Ovary (tissue), 3 donors: ENCODE results near the gene COA3.

Source experiments
- POLR2A ChIP-seq: fragments of 450-650 bp; IDR thresholded peaks from one replicate; pipeline ENCODE4 v1.6.1; 2017; ENCODE audit warnings: antibody characterized with exemption, mild to moderate bottlenecking, moderate library complexity
- TF ChIP-seq, protein P1 (sequence below), 3 donors: fragments of 450-650 bp in 2 of 3; fragments of 200-600 bp in 1 of 3; IDR thresholded peaks; one replicate each; pipeline versions ENCODE4 v1.5.1 to v1.8.0; 2016 to 2022; ENCODE audit warnings: antibody characterized with exemption in 3 of 3, mild to moderate bottlenecking in 1 of 3
- donor health status: DM: no; HTN: no; CAD: no.

DNA sequence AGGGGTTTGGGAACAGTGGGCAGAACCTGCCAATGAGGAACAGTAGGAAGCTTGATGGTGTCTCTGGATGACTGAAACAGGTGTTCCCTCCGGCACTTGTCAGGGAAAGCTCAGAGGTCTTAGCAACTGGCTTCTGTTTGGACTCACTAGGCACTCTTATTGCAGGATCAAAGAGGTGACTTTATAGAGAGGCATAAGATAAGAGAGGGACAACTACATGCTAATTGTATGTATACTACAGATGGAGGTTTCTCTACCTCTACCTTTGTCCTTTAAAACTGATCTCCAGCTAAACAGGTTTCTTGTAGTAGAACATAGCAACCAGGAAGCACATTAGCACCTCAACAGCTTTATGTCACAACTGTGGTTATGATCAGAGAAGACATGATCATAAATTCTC lies 7.7 kb upstream of the COA3 start:
- TF ChIP-seq, protein P1, sequence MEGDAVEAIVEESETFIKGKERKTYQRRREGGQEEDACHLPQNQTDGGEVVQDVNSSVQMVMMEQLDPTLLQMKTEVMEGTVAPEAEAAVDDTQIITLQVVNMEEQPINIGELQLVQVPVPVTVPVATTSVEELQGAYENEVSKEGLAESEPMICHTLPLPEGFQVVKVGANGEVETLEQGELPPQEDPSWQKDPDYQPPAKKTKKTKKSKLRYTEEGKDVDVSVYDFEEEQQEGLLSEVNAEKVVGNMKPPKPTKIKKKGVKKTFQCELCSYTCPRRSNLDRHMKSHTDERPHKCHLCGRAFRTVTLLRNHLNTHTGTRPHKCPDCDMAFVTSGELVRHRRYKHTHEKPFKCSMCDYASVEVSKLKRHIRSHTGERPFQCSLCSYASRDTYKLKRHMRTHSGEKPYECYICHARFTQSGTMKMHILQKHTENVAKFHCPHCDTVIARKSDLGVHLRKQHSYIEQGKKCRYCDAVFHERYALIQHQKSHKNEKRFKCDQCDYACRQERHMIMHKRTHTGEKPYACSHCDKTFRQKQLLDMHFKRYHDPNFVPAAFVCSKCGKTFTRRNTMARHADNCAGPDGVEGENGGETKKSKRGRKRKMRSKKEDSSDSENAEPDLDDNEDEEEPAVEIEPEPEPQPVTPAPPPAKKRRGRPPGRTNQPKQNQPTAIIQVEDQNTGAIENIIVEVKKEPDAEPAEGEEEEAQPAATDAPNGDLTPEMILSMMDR (IDR thresholded peaks at IDR 0.05), result no peak
- TF ChIP-seq POLR2A, result no peak
